CD4-positive, alpha-beta T cell treated with Interleukin-15 for 1 hour (primary cell): Measurements from ENCODE around the gene RAPGEF5.

ENCODE experiments used
- DNase-seq: peaks from one replicate; pipeline ENCODE4 v3.0.0-alpha.2; 2020

The RAPGEF5 gene

GRCh38 chr7:22343612-22344011 is 13.3 kb downstream of the RAPGEF5 start:
- DNase-seq = no peak

- DNase-seq = no peak
Measured at GRCh38 chr7:22343071-22343470, 13.9 kb downstream of the RAPGEF5 start.

- no peak for DNase-seq
Measured at GRCh38 chr7:22339725-22340390, 17.1 kb downstream of the RAPGEF5 start.

- no peak for DNase-seq
Measured at GRCh38 chr7:22338877-22339276, 18.1 kb downstream of the RAPGEF5 start.

GRCh38 chr7:22338411-22338810 is 18.5 kb downstream of the RAPGEF5 start:
- DNase-seq = no peak

- DNase-seq = no peak
Measured at GRCh38 chr7:22333680-22334141, 23.2 kb downstream of the RAPGEF5 start.

- DNase-seq = no peak
Measured at GRCh38 chr7:22332461-22332870, 24.5 kb downstream of the RAPGEF5 start.

GRCh38 chr7:22331704-22332103 is 25.2 kb downstream of the RAPGEF5 start:
- no peak for DNase-seq

- DNase-seq = no peak
Measured at GRCh38 chr7:22330903-22331302, 26.1 kb downstream of the RAPGEF5 start.

- no peak for DNase-seq
Measured at GRCh38 chr7:22329816-22330524, 27.0 kb downstream of the RAPGEF5 start.

- DNase-seq = no peak
Measured at GRCh38 chr7:22326181-22326580, 30.8 kb downstream of the RAPGEF5 start.

GRCh38 chr7:22325671-22326070 is 31.3 kb downstream of the RAPGEF5 start:
- no peak for DNase-seq

GRCh38 chr7:22323714-22324113 is 33.2 kb downstream of the RAPGEF5 start:
- DNase-seq = no peak

GRCh38 chr7:22320416-22320815 is 36.5 kb downstream of the RAPGEF5 start:
- no peak for DNase-seq

GRCh38 chr7:22319424-22320403 is 37.2 kb downstream of the RAPGEF5 start:
- DNase-seq = no peak

- DNase-seq = no peak
Measured at GRCh38 chr7:22318376-22318775, 38.6 kb downstream of the RAPGEF5 start.

GRCh38 chr7:22317632-22318031 is 39.3 kb downstream of the RAPGEF5 start:
- no peak for DNase-seq

GRCh38 chr7:22316914-22317313 is 40.0 kb downstream of the RAPGEF5 start:
- DNase-seq = no peak

- DNase-seq = no peak
Measured at GRCh38 chr7:22307816-22308215, 49.1 kb downstream of the RAPGEF5 start.

- DNase-seq = no peak
Measured at GRCh38 chr7:22305706-22306105, 51.2 kb downstream of the RAPGEF5 start.

GRCh38 chr7:22302951-22303423 is 54.0 kb downstream of the RAPGEF5 start:
- DNase-seq = no peak

- DNase-seq = no peak
Measured at GRCh38 chr7:22302193-22302592, 54.8 kb downstream of the RAPGEF5 start.

GRCh38 chr7:22301790-22302189 is 55.2 kb downstream of the RAPGEF5 start:
- DNase-seq = no peak
